ENCODE measurements around the gene ACOT8. TPM values are rescaled to one million over a fixed set of nuclear protein-coding genes. Genes with fewer than 3 reads are reported as not detected.

ACOT8 gene
- total and polyA plus RNA-seq, 2 of the 4 experiments (the other 2 are of a cell fraction): 29.8 to 47.5 TPM

- H4K91ac ChIP-seq (ENCODE audit: insufficient read depth, low read depth, low read length): no peak overlapping the region
- no peak overlapping the region for H2BK20ac ChIP-seq (ENCODE audit: low read depth, low read length)
- H3K4me3 ChIP-seq (ENCODE audit: insufficient read depth, low read depth, low read length): no peak overlapping the region
- WGBS, 2 experiments (ENCODE audit: extremely low coverage in 2 of 2, insufficient read length in 1 of 2): no CpG with 5 or more reads among the region's 13 CpGs
- dilution Hi-C loops (cut with HindIII; ENCODE audit: low sequenced_read_pairs, unreplicated experiment) (no loop called here), intact Hi-C loops (cut with micrococcal nuclease) (no loop called here), in situ Hi-C loops (cut with MboI; ENCODE audit: low sequenced_read_pairs) (no loop called here)
- no peak overlapping the region for H4K8ac ChIP-seq (ENCODE audit: low read depth in 2 of 2, low read length in 2 of 2)
- peaks cover 0 to 14% of the 10 kb centered on the region in 2 experiments; a peak in 1 of 4 replicates for H3K79me1 ChIP-seq (ENCODE audit: low read depth in 1 of 2, low read length in 2 of 2)
- no peak overlapping the region for H3K14ac ChIP-seq (replicated peaks; ENCODE audit: low read depth, low read length)
- no peak overlapping the region for H2BK15ac ChIP-seq (ENCODE audit: low read depth, low read length)
- H2BK120ac ChIP-seq (ENCODE audit: low read depth, low read length): no peak overlapping the region
- H2BK5ac ChIP-seq (ENCODE audit: low read depth, low read length, poor library complexity, severe bottlenecking): no peak overlapping the region
- no peak overlapping the region for H3K4me2 ChIP-seq (ENCODE audit: low read depth, low read length)
- H2AK9ac ChIP-seq (replicated peaks; ENCODE audit: low read depth, low read length, poor library complexity): peak overlapping the region; percentile 48
- H2AFZ ChIP-seq (replicated peaks; ENCODE audit: low read length, poor library complexity): no peak overlapping the region
- no peak for ATAC-seq (ENCODE audit: low read depth)
- H3K36me3 ChIP-seq (ENCODE audit: control insufficient read depth, insufficient read depth, low read length): peaks cover 54% of the 10 kb centered on the region
- H3K4ac ChIP-seq (ENCODE audit: low read depth, low read length): no peak overlapping the region
- TSS peak; percentile 39 for BruUV-seq (replicated peaks)
- H3K27ac ChIP-seq (ENCODE audit: insufficient read depth, low read length): no peak overlapping the region
- TF ChIP-seq SMC3 (IDR thresholded peaks at IDR 0.05; ENCODE audit: low read depth, low read length): no peak
- no peak for TF ChIP-seq MXI1 (IDR thresholded peaks at IDR 0.05; ENCODE audit: borderline replicate concordance, low read depth, low read length)
- TF ChIP-seq RCOR1 (IDR thresholded peaks at IDR 0.05; ENCODE audit: insufficient replicate concordance, low read length): no peak
- no peak for TF ChIP-seq MAZ (IDR thresholded peaks at IDR 0.05; ENCODE audit: borderline replicate concordance, low read depth, low read length)
- TF ChIP-seq RFX5 (IDR thresholded peaks at IDR 0.05; ENCODE audit: low read depth, low read length): no peak
- no peak for TF ChIP-seq CHD1 (IDR thresholded peaks at IDR 0.05; ENCODE audit: low read depth, low read length)
- no peak for TF ChIP-seq CEBPB (IDR thresholded peaks at IDR 0.05; ENCODE audit: low read depth, low read length)
- no peak for TF ChIP-seq FOS (IDR thresholded peaks at IDR 0.05; ENCODE audit: low read depth, low read length)
- no peak for TF ChIP-seq MAFK (IDR thresholded peaks at IDR 0.05; ENCODE audit: low read depth, low read length)
- TF ChIP-seq NFE2L2 (IDR thresholded peaks at IDR 0.05; ENCODE audit: low read depth, low read length): no peak
- no peak for TF ChIP-seq CTCF (conservative IDR thresholded peaks at IDR 0.05; ENCODE audit: low read depth, low read length)
- no peak overlapping the region for H4K5ac ChIP-seq (ENCODE audit: low read depth, low read length)
- H3K18ac ChIP-seq (ENCODE audit: low read depth, low read length): no peak overlapping the region
- H2AK5ac ChIP-seq (ENCODE audit: low read depth, low read length): no peak overlapping the region
- no peaks in the 10 kb centered on the region for H3K4me1 ChIP-seq (ENCODE audit: control insufficient read depth, insufficient read depth, low read length)
- DNase-seq: no peak
- no peaks in the 10 kb centered on the region for H3K27me3 ChIP-seq (ENCODE audit: control insufficient read depth, insufficient read depth, low read length)
- no peaks in the 10 kb centered on the region for H4K20me1 ChIP-seq (ENCODE audit: insufficient read depth, low read length)
- CTCF ChIA-PET: no interaction called here
- no peaks in the 10 kb centered on the region for H3K9me1 ChIP-seq (ENCODE audit: insufficient read depth, low read length)
- no peak overlapping the region for H3K56ac ChIP-seq (ENCODE audit: extremely low read depth, insufficient read depth, low read length)
- no peaks in the 10 kb centered on the region for H3K9me3 ChIP-seq (ENCODE audit: control insufficient read depth, insufficient read depth, low read length)
- H3K9ac ChIP-seq (ENCODE audit: low read depth, low read length): no peak overlapping the region
- H3K23ac ChIP-seq (ENCODE audit: low read depth, low read length): no peak overlapping the region
- POLR2A ChIA-PET (ENCODE audit: unreplicated experiment): interaction anchor here (1.0 kb wide), 1 partner anchor 9 kb away, joined by 5 read pairs; no protein-coding TSS in a partner anchor
Observed at GRCh38 chr20:45899046-45899835, 42.0 kb upstream of the ACOT8 start.

Measured in IMR-90 (cell line).